Suprapubic skin (tissue), 3 donors: ENCODE data around the gene FKBP4.

Source experiments
- POLR2AphosphoS5 ChIP-seq, 3 donors: sonication (generic); formaldehyde crosslinking; IDR thresholded peaks; one replicate each; pipeline ENCODE4 v1.6.1; 2017; ENCODE audit warnings: antibody characterized with exemption in 3 of 3
- TF ChIP-seq, protein P1 (sequence below), 2 donors: fragments of 200-600 bp in 1 of 2; fragments of 450-650 bp in 1 of 2; sonication (generic) in 1 of 2; IDR thresholded peaks; one replicate each; pipeline ENCODE4 v1.5.1; 2016 to 2019; ENCODE audit warnings: antibody characterized with exemption in 2 of 2, mild to moderate bottlenecking in 1 of 2, moderate library complexity in 1 of 2

DNA sequence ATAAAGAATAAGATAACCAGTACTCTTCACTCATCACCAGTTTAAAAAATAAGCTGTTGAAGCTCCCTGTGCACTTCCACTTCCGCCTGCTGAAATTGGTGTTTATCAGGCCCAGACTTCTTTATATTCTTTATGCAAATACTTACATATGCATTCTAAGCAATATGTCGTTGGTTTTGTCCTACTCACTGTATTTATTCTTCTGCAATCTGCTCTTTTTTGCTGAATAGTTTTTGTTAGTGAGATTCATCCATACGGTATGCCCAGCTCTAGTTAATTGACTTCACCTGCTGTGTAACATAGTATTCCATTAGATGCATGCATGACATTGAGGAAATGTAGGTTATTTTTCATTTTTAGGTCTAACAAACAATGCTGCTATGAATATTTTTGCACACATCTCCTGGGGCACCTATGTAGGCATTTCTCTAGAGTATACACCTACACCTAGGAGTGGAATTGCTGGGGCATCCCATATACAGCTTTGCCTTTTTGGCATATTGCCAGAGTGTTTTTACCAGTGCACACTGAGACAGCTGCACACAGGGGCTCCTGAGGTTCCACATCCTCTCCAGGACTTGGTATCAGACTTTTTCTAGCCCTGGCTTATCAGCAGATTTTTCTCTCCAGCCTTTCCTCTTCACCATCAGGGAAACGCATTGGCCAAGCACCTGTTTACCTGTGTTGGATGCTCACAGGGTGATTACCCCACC, 41.1 kb downstream of the FKBP4 start:
- TF ChIP-seq, protein P1, sequence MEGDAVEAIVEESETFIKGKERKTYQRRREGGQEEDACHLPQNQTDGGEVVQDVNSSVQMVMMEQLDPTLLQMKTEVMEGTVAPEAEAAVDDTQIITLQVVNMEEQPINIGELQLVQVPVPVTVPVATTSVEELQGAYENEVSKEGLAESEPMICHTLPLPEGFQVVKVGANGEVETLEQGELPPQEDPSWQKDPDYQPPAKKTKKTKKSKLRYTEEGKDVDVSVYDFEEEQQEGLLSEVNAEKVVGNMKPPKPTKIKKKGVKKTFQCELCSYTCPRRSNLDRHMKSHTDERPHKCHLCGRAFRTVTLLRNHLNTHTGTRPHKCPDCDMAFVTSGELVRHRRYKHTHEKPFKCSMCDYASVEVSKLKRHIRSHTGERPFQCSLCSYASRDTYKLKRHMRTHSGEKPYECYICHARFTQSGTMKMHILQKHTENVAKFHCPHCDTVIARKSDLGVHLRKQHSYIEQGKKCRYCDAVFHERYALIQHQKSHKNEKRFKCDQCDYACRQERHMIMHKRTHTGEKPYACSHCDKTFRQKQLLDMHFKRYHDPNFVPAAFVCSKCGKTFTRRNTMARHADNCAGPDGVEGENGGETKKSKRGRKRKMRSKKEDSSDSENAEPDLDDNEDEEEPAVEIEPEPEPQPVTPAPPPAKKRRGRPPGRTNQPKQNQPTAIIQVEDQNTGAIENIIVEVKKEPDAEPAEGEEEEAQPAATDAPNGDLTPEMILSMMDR (IDR thresholded peaks at IDR 0.05): no peak
- no peak for TF ChIP-seq POLR2AphosphoS5 (IDR thresholded peaks at IDR 0.05)
